ENCODE data around the gene ANKFY1.
"Not testable (repeated sequence)": the region's sequence is repeated elsewhere in the genome, so short reads cannot be mapped to it uniquely, and the experiment has no call there.

- not testable (repeated sequence) for TF ChIP-seq ZNF274 (IDR thresholded peaks at IDR 0.05; ENCODE audit: low read depth, low read length); SUZ12 (IDR thresholded peaks at IDR 0.05; ENCODE audit: extremely low read depth, insufficient read depth, insufficient read length); YY1 (IDR thresholded peaks at IDR 0.05; ENCODE audit: insufficient read depth, insufficient read length)
Measured at GRCh38 chr17:4190791-4191190, 73.0 kb downstream of the ANKFY1 start.
